HL-60 (cell line): ENCODE results near the gene AGPAT2.

Source experiments
- GABPA ChIP-seq: IDR thresholded peaks from 2 replicates; pipeline ENCODE4 v1.6.1; 2012; ENCODE audit warnings: low read depth
- SPI1 ChIP-seq: IDR thresholded peaks from 2 replicates; pipeline ENCODE4 v1.6.1; 2012; ENCODE audit warnings: low read depth, mild to moderate bottlenecking, borderline replicate concordance
- TF ChIP-seq, protein P1 (sequence below): IDR thresholded peaks from one replicate; pipeline ENCODE4 v1.5.1; 2011; ENCODE audit warnings: low read length, control low read depth, inconsistent platforms; ENCODE audit not compliant: insufficient read depth

GRCh38 chr9:136624184-136624951 is 62.9 kb downstream of the AGPAT2 start:
- TF ChIP-seq SPI1 (no peak), GABPA (no peak)
- TF ChIP-seq, protein P1, sequence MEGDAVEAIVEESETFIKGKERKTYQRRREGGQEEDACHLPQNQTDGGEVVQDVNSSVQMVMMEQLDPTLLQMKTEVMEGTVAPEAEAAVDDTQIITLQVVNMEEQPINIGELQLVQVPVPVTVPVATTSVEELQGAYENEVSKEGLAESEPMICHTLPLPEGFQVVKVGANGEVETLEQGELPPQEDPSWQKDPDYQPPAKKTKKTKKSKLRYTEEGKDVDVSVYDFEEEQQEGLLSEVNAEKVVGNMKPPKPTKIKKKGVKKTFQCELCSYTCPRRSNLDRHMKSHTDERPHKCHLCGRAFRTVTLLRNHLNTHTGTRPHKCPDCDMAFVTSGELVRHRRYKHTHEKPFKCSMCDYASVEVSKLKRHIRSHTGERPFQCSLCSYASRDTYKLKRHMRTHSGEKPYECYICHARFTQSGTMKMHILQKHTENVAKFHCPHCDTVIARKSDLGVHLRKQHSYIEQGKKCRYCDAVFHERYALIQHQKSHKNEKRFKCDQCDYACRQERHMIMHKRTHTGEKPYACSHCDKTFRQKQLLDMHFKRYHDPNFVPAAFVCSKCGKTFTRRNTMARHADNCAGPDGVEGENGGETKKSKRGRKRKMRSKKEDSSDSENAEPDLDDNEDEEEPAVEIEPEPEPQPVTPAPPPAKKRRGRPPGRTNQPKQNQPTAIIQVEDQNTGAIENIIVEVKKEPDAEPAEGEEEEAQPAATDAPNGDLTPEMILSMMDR: no peak
